ENCODE results near the gene HAO1. TPM values are rescaled to one million over a fixed set of nuclear protein-coding genes. Genes with fewer than 3 reads are reported as not detected.
"Not testable (repeated sequence)": the region's sequence is repeated elsewhere in the genome, so short reads cannot be mapped to it uniquely, and the experiment has no call there.

HAO1 gene
- polyA plus RNA-seq, 1 donor (not counting 4 experiments of a cell fraction or from before 2014, with no cell fraction given) = not detected

GRCh38 chr20:7841291-7841970 lies 98.8 kb downstream of the HAO1 start:
- peak overlapping the region; percentile 82 for H3K4me2 ChIP-seq (ENCODE audit: control insufficient read depth, extremely low read depth, insufficient read depth, low read depth, low read length)
- H3K9ac ChIP-seq (ENCODE audit: control insufficient read depth, extremely low read depth, insufficient read depth, low read length) = peak overlapping the region; percentile 51
- DNase-seq (ENCODE audit: low read depth, low spot score) = no peak
- H3K9me1 ChIP-seq (ENCODE audit: control insufficient read depth, extremely low read depth, insufficient read depth, low read length) = no peaks in the 10 kb centered on the region
- H3K9me3 ChIP-seq (ENCODE audit: control insufficient read depth, low read depth, low read length) = no peaks in the 10 kb centered on the region
- H4K20me1 ChIP-seq (ENCODE audit: control insufficient read depth, extremely low read depth, insufficient read depth, low read length) = no peaks in the 10 kb centered on the region
- dilution Hi-C loops (cut with MboI; ENCODE audit: extremely low pct_ligation_motif_present, low sequenced_read_pairs) = no loop called here
- peak overlapping the region; percentile 42 for H2AFZ ChIP-seq (ENCODE audit: control insufficient read depth, low read length)
- H3K4me1 ChIP-seq (ENCODE audit: control insufficient read depth, extremely low read depth, insufficient read depth, low read length) = peaks cover 26% of the 10 kb centered on the region
- H3K27ac ChIP-seq (ENCODE audit: control insufficient read depth, insufficient read depth, low read length) = peak overlapping the region; percentile 93
- peak overlapping the region in 1 of 3 experiments; percentile 30 for H3K4me3 ChIP-seq (ENCODE audit: control insufficient read depth in 2 of 3, extremely low read depth in 1 of 3, insufficient read depth in 2 of 3, low read depth in 1 of 3, low read length in 3 of 3)
- H3K27me3 ChIP-seq (ENCODE audit: control insufficient read depth, extremely low read depth, insufficient read depth, low read length) = no peaks in the 10 kb centered on the region
- no peaks in the 10 kb centered on the region for H3K79me2 ChIP-seq (ENCODE audit: control insufficient read depth, insufficient read depth, low read length)
- TF ChIP-seq EZH2 (IDR thresholded peaks at IDR 0.05; ENCODE audit: low read length) = no peak
- TF ChIP-seq CTCF (optimal IDR thresholded peaks at IDR 0.05 in 1 of 3, IDR thresholded peaks at IDR 0.05 in 1 of 3, conservative IDR thresholded peaks at IDR 0.05 in 1 of 3; ENCODE audit: extremely low read depth in 1 of 3, insufficient read depth in 2 of 3, low read length in 3 of 3) = no peak
- no peak for FAIRE-seq
- no peaks in the 10 kb centered on the region for H3K36me3 ChIP-seq (ENCODE audit: control insufficient read depth in 2 of 2, extremely low read depth in 1 of 2, insufficient read depth in 2 of 2, low read length in 2 of 2)

- Histone ChIP-seq H3K4me3 (ENCODE audit: control insufficient read depth in 2 of 3, extremely low read depth in 1 of 3, insufficient read depth in 2 of 3, low read depth in 1 of 3, low read length in 3 of 3) (no peak overlapping the region), H3K79me2 (ENCODE audit: control insufficient read depth, insufficient read depth, low read length) (no peaks in the 10 kb centered on the region), H4K20me1 (ENCODE audit: control insufficient read depth, extremely low read depth, insufficient read depth, low read length) (no peaks in the 10 kb centered on the region), H3K27me3 (ENCODE audit: control insufficient read depth, extremely low read depth, insufficient read depth, low read length) (no peaks in the 10 kb centered on the region), H2AFZ (ENCODE audit: control insufficient read depth, low read length) (no peak overlapping the region), H3K4me1 (ENCODE audit: control insufficient read depth, extremely low read depth, insufficient read depth, low read length) (peaks cover 8% of the 10 kb centered on the region), H3K4me2 (ENCODE audit: control insufficient read depth, extremely low read depth, insufficient read depth, low read depth, low read length) (no peak overlapping the region), H3K9ac (ENCODE audit: control insufficient read depth, extremely low read depth, insufficient read depth, low read length) (no peak overlapping the region), H3K9me1 (ENCODE audit: control insufficient read depth, extremely low read depth, insufficient read depth, low read length) (no peaks in the 10 kb centered on the region), H3K27ac (ENCODE audit: control insufficient read depth, insufficient read depth, low read length) (no peak overlapping the region), H3K36me3 (ENCODE audit: control insufficient read depth in 2 of 2, extremely low read depth in 1 of 2, insufficient read depth in 2 of 2, low read length in 2 of 2) (no peaks in the 10 kb centered on the region), H3K9me3 (ENCODE audit: control insufficient read depth, low read depth, low read length) (no peaks in the 10 kb centered on the region)
- FAIRE-seq = peak; percentile 58
- no peak for DNase-seq (ENCODE audit: low read depth, low spot score)
- no peak for TF ChIP-seq CTCF (optimal IDR thresholded peaks at IDR 0.05 in 1 of 3, IDR thresholded peaks at IDR 0.05 in 1 of 3, conservative IDR thresholded peaks at IDR 0.05 in 1 of 3; ENCODE audit: extremely low read depth in 1 of 3, insufficient read depth in 2 of 3, low read length in 3 of 3)
- TF ChIP-seq EZH2 (IDR thresholded peaks at IDR 0.05; ENCODE audit: low read length) = no peak
- dilution Hi-C loops (cut with MboI; ENCODE audit: extremely low pct_ligation_motif_present, low sequenced_read_pairs) = no loop called here
Observed at GRCh38 chr20:7836076-7836475, 104.2 kb downstream of the HAO1 start.

- H3K4me1 ChIP-seq (ENCODE audit: control insufficient read depth, extremely low read depth, insufficient read depth, low read length); dilution Hi-C loops (cut with MboI; ENCODE audit: extremely low pct_ligation_motif_present, low sequenced_read_pairs); DNase-seq (ENCODE audit: low read depth, low spot score); H3K36me3 ChIP-seq (ENCODE audit: control insufficient read depth in 2 of 2, extremely low read depth in 1 of 2, insufficient read depth in 2 of 2, low read length in 2 of 2); H3K4me2 ChIP-seq (ENCODE audit: control insufficient read depth, extremely low read depth, insufficient read depth, low read depth, low read length); H3K27me3 ChIP-seq (ENCODE audit: control insufficient read depth, extremely low read depth, insufficient read depth, low read length); H4K20me1 ChIP-seq (ENCODE audit: control insufficient read depth, extremely low read depth, insufficient read depth, low read length); H3K4me3 ChIP-seq (ENCODE audit: control insufficient read depth in 2 of 3, extremely low read depth in 1 of 3, insufficient read depth in 2 of 3, low read depth in 1 of 3, low read length in 3 of 3); H2AFZ ChIP-seq (ENCODE audit: control insufficient read depth, low read length); H3K27ac ChIP-seq (ENCODE audit: control insufficient read depth, insufficient read depth, low read length); H3K9me3 ChIP-seq (ENCODE audit: control insufficient read depth, low read depth, low read length); H3K9ac ChIP-seq (ENCODE audit: control insufficient read depth, extremely low read depth, insufficient read depth, low read length); H3K79me2 ChIP-seq (ENCODE audit: control insufficient read depth, insufficient read depth, low read length); H3K9me1 ChIP-seq (ENCODE audit: control insufficient read depth, extremely low read depth, insufficient read depth, low read length); FAIRE-seq: not testable (repeated sequence)
Observed at GRCh38 chr20:7834441-7834840, 105.8 kb downstream of the HAO1 start.
